Activated CD8-positive, alpha-beta T cell treated with anti-CD3 and anti-CD28 coated beads for 36 hours (primary cell): ENCODE data around the gene LRPAP1. TPM values are rescaled to one million over a fixed set of nuclear protein-coding genes. Genes with fewer than 3 reads are reported as not detected.
A peak's percentile ranks its signal among the peaks of the same experiment; 100 is the strongest.

ENCODE experiments used
- ATAC-seq: fragments of 200-7000 bp; cut with Tn5 transposase; one replicate; pipeline ENCODE4 v1.10.0; 2021; ENCODE audit warnings: mild to moderate bottlenecking, moderate library complexity
- CTCF ChIA-PET: fragments of 350-600 bp; sonication (Branson Sonifier 250); formaldehyde crosslinking; loops from one replicate; lab custom pipeline; 2021; ENCODE audit warnings: antibody characterized with exemption; lab: Charles Lee
- POLR2A ChIA-PET: fragments of 350-600 bp; sonication (Branson Sonifier 250); formaldehyde crosslinking; loops from one replicate; lab custom pipeline; 2021; ENCODE audit warnings: antibody characterized with exemption; lab: Charles Lee
- DNase-seq: peaks from one replicate; pipeline ENCODE4 v3.0.0-alpha.2; 2020
- H3K27ac Mint-ChIP-seq: one replicate; pipeline ENCODE4 v1.8.0; 2021; ENCODE audit warnings: mild to moderate bottlenecking, mixed read lengths
- H3K27me3 Mint-ChIP-seq: one replicate; pipeline ENCODE4 v1.8.0; 2021; ENCODE audit warnings: mixed read lengths
- H3K36me3 Mint-ChIP-seq: one replicate; pipeline ENCODE4 v1.8.0; 2021; ENCODE audit warnings: low read depth, mixed read lengths
- H3K4me1 Mint-ChIP-seq: one replicate; pipeline ENCODE4 v1.8.0; 2021; ENCODE audit warnings: low read depth, mixed read lengths
- H3K4me3 Mint-ChIP-seq: one replicate; pipeline ENCODE4 v1.8.0; 2021; ENCODE audit warnings: mild to moderate bottlenecking, moderate library complexity, mixed read lengths
- H3K9me3 Mint-ChIP-seq: one replicate; pipeline ENCODE4 v1.8.0; 2021; ENCODE audit warnings: mixed read lengths
- CTCF ChIP-seq: fragments of 200-600 bp; IDR thresholded peaks from one replicate; pipeline ENCODE4 v1.8.0; 2022; ENCODE audit warnings: antibody characterized with exemption, mild to moderate bottlenecking
- intact Hi-C: fragments of 100-400 bp; cut with micrococcal nuclease; formaldehyde crosslinking; loops from one replicate; pipeline ENCODE4 v1.10.0; 2022
- total RNA-seq, 2 experiments: library from RNA; stranded (reverse); gene quantifications; one replicate each; pipeline ENCODE4 v1.2.3, GENCODE V29; 2021

Gene LRPAP1
- total RNA-seq, 2 experiments from 2014 or later, result 46.0 to 49.8 TPM

GRCh38 chr4:3491681-3492405, 40.4 kb downstream of the LRPAP1 start:
- ChIA-PET POLR2A (interaction anchor here (0.6 to 0.7 kb wide), 2 partner anchors 10 to 928 kb away, joined by 3 to 4 read pairs; no protein-coding TSS in a partner anchor), CTCF (interaction anchor here (2.5 kb wide), 1 partner anchor 11 kb away, joined by 8 read pairs; no protein-coding TSS in a partner anchor)
- H3K4me3 Mint-ChIP-seq, result no peak overlapping the region
- H3K27me3 Mint-ChIP-seq, result peaks cover 18% of the 10 kb centered on the region
- no peak overlapping the region for H3K27ac Mint-ChIP-seq
- DNase-seq, result no peak
- H3K4me1 Mint-ChIP-seq, result no peaks in the 10 kb centered on the region
- no peak for TF ChIP-seq CTCF
- no peaks in the 10 kb centered on the region for H3K36me3 Mint-ChIP-seq
- intact Hi-C loops, result no loop called here
- no peaks in the 10 kb centered on the region for H3K9me3 Mint-ChIP-seq
- ATAC-seq, result no peak

- peaks cover 19% of the 10 kb centered on the region for H3K27me3 Mint-ChIP-seq
- no peaks in the 10 kb centered on the region for H3K36me3 Mint-ChIP-seq
- intact Hi-C loops, result no loop called here
- peak; percentile 43 for ATAC-seq
- DNase-seq, result peak; percentile 56
- no peaks in the 10 kb centered on the region for H3K9me3 Mint-ChIP-seq
- TF ChIP-seq CTCF, result no peak
- ChIA-PET POLR2A (no interaction called here), CTCF (interaction anchor here (1.0 kb wide), 1 partner anchor 9 kb away, joined by 4 read pairs; no protein-coding TSS in a partner anchor)
- H3K4me3 Mint-ChIP-seq, result no peak overlapping the region
- peaks cover 3% of the 10 kb centered on the region for H3K4me1 Mint-ChIP-seq
- no peak overlapping the region for H3K27ac Mint-ChIP-seq
These were observed 42.7 kb downstream of the LRPAP1 start for GRCh38 chr4:3489451-3489962.

GRCh38 chr4:3488820-3489219, 43.4 kb downstream of the LRPAP1 start:
- no peak overlapping the region for H3K27ac Mint-ChIP-seq
- no peak for TF ChIP-seq CTCF
- no peak overlapping the region for H3K4me3 Mint-ChIP-seq
- H3K4me1 Mint-ChIP-seq, result peaks cover 3% of the 10 kb centered on the region
- CTCF ChIA-PET, result no interaction called here
- no peaks in the 10 kb centered on the region for H3K9me3 Mint-ChIP-seq
- ATAC-seq (no peak), DNase-seq (no peak)
- POLR2A ChIA-PET, result no interaction called here
- no peaks in the 10 kb centered on the region for H3K36me3 Mint-ChIP-seq
- H3K27me3 Mint-ChIP-seq, result peaks cover 19% of the 10 kb centered on the region
- intact Hi-C loops, result no loop called here

- Mint-ChIP-seq H3K4me3 (no peak overlapping the region), H3K9me3 (no peaks in the 10 kb centered on the region), H3K27me3 (peaks cover 19% of the 10 kb centered on the region), H3K36me3 (no peaks in the 10 kb centered on the region), H3K27ac (no peak overlapping the region), H3K4me1 (peaks cover 3% of the 10 kb centered on the region)
- CTCF ChIA-PET, result no interaction called here
- TF ChIP-seq CTCF, result no peak
- intact Hi-C loops, result no loop called here
- ATAC-seq (no peak), DNase-seq (no peak)
- POLR2A ChIA-PET, result no interaction called here
These were observed 44.4 kb downstream of the LRPAP1 start for GRCh38 chr4:3487861-3488260.
